Heart left ventricle (tissue), 16 donors: ENCODE results near the gene NKAIN4. TPM values are rescaled to one million over a fixed set of nuclear protein-coding genes. Genes with fewer than 3 reads are reported as not detected.

Experiments
- ATAC-seq, 4 donors: fragments of 200-7000 bp; cut with Tn5 transposase; one replicate each; pipeline ENCODE4 v1.9.1; 2020 to 2022; ENCODE audit warnings: moderate library complexity in 4 of 4, mild to moderate bottlenecking in 3 of 4, moderate number of reproducible peaks in 1 of 4
- DNase-seq, 5 donors: peaks; one replicate each; pipeline ENCODE4 v3.0.0-alpha.2; 2020
- H3K27ac ChIP-seq, 12 donors: fragments of 200-600 bp; sonication (generic) in 4 of 12; one replicate each; pipeline versions ENCODE4 v1.5.0 to v1.8.0; 2016 to 2022; ENCODE audit warnings: mild to moderate bottlenecking in 2 of 12
- H3K27me3 ChIP-seq, 9 donors: fragments of 200-600 bp; sonication (generic) in 2 of 9; one replicate each; pipeline versions ENCODE4 v1.5.1 to v1.8.0; 2016 to 2022; ENCODE audit warnings: mild to moderate bottlenecking in 3 of 9
- H3K36me3 ChIP-seq, 9 donors: fragments of 200-600 bp; sonication (generic) in 2 of 9; one replicate each; pipeline versions ENCODE4 v1.5.0 to v1.8.0; 2018 to 2022; ENCODE audit warnings: mild to moderate bottlenecking in 2 of 9
- H3K4me1 ChIP-seq, 12 donors: fragments of 200-600 bp; sonication (generic) in 4 of 12; one replicate each; pipeline versions ENCODE4 v1.5.0 to v1.8.0; 2016 to 2022; ENCODE audit warnings: mild to moderate bottlenecking in 3 of 12
- H3K4me3 ChIP-seq, 12 donors: fragments of 200-600 bp; sonication (generic) in 4 of 12; one replicate each; pipeline versions ENCODE4 v1.5.0 to v1.8.0; 2017 to 2022; ENCODE audit warnings: mild to moderate bottlenecking in 9 of 12, moderate library complexity in 4 of 12
- H3K9me3 ChIP-seq, 12 donors: fragments of 200-600 bp; sonication (generic) in 4 of 12; one replicate each; pipeline versions ENCODE4 v1.5.0 to v1.8.0; 2016 to 2022; ENCODE audit warnings: mild to moderate bottlenecking in 1 of 12
- CTCF ChIP-seq, 12 donors: fragments of 200-600 bp; sonication (generic) in 4 of 12; IDR thresholded peaks; one replicate each; pipeline versions ENCODE4 v1.5.0 to v1.8.0; 2018 to 2022; ENCODE audit warnings: antibody characterized with exemption in 12 of 12, mild to moderate bottlenecking in 5 of 12
- POLR2A ChIP-seq, 2 donors: fragments of 450-650 bp; IDR thresholded peaks; one replicate each; pipeline ENCODE4 v1.6.1; 2017; ENCODE audit warnings: antibody characterized with exemption in 2 of 2, mild to moderate bottlenecking in 2 of 2, moderate library complexity in 2 of 2
- WGBS, 4 donors: extraction: QIAGEN DNeasy Blood & Tissue Kit in 2 of 4; methylation state at CpG; one replicate each; pipeline versions ENCODE4 v1.1.5 to v1.1.7; 2013 to 2018; 5-methylcytosine and 5-hydroxymethylcytosine counted together
- intact Hi-C, 10 donors: fragments of 100-400 bp; cut with DNase I; formaldehyde crosslinking; loops; one replicate each; pipeline versions ENCODE4 v1.11.1 to v1.14.2; 2022
- polyA plus RNA-seq, 2 donors: library from polyadenylated mRNA; stranded (reverse); fragments of 200-250 nt; gene quantifications; one replicate each; pipeline ENCODE4 v1.2.3, GENCODE V29; 2013
- total RNA-seq, 9 donors: library from RNA; depleted of rRNA in 2 of 9; stranded (reverse); fragments of >200 nt in 2 of 9; fragmentation: NEBNext Ultra II Directional in 3 of 9; extraction: Animal tissue kit (Norgen Biotek cat#: 25700) in 3 of 9; gene quantifications; one replicate each; pipeline versions ENCODE4 v1.1.0 to v1.2.4, GENCODE V29; 2016 to 2023
- donor health status: ischemic (EF 13 %, LVEDD 7.1; RV severe dilation, severe dysfunction).
- donor health status: healthy with polysubstance abuse.
- donor health status: DM: no; HTN: yes; CAD: no.
- donor health status: DM: no; HTN: no; CAD: no.
- donor health status: ischemic (EF 25% LVEDD 6.9; RV normal size, moderate dysfunction).
- donor health status: ischemic (EF 25% LVEDD 5.7; RV mildly dilated, moderate dysfunction).
- donor health status: healthy.
- donor health status: DM: yes; HTN: yes; CAD: no.
- donor health status: ischemic (EF 35%, LVEDD 5.7; RV mildly dilated, moderate dysfunction).
- donor health status: nonischemic (EF 11% LVEDD 7.7; RV severe dilation, severe dysfunction).
- donor health status: DM: yes; HTN: yes; CAD: no.
- donor health status: PGD.
- donor health status: ischemic (EF 29% LVEDD 5.4; RV normal size, mild dysfunction).
- donor health status: nonischemic (EF 23%, LVEDD 6.1; RV moderate dilation, normal function).

Gene NKAIN4
- total and polyA plus RNA-seq, 11 donors = not detected

DNA sequence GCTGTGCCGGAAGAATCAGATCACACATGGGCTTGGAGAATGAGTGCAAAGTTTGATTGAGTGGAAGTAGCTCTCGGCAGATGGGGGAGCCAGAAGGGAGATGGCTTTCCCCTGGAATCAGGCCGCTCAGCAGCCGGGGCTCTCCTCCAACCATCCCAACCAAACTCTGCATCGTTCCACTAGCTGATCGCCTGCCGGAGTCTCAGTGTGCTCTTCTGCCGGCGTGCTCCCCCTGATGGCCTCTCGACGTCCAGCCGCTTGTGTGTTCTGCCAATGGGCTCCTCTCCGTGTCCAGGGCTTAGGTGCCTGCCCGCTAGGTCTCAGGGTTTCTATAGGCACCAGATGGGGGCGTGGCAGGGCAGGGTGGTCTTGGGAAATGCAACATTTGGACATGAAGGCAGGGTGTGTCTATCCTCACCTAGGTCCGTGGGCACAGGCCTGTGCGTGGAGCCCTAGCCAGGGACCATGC, 23.4 kb downstream of the NKAIN4 start:
- TF ChIP-seq POLR2A (IDR thresholded peaks at IDR 0.05) = no peak
- peak in 11 of 12 donors; percentile 18 to 68 (median 50) for TF ChIP-seq CTCF (IDR thresholded peaks at IDR 0.05)
- Histone ChIP-seq H3K4me1 (peaks cover 0 to 11% (median 0%) of the 10 kb centered on the region in 12 donors), H3K27ac (no peak overlapping the region), H3K9me3 (no peaks in the 10 kb centered on the region), H3K36me3 (no peaks in the 10 kb centered on the region), H3K27me3 (peaks cover 0 to 33% (median 8%) of the 10 kb centered on the region in 9 donors), H3K4me3 (no peak overlapping the region)
- WGBS, 4 donors = 2 to 13% (median 12%) methylated on average over 14 to 17 of the region's 17 CpGs
- ATAC-seq = peak in 3 of 4 donors; percentile 79 to 83 (median 80)
- intact Hi-C loops = loop anchor here in 3 of 10 donors (5.0 to 10.0 kb wide), 2 partner anchors 174 to 176 kb away; no protein-coding TSS in a partner anchor
- peak in 4 of 5 donors; percentile 50 to 70 (median 70) for DNase-seq

GRCh38 chr20:63228806-63229205, 25.5 kb downstream of the NKAIN4 start:
- H3K27me3 ChIP-seq = peaks cover 0 to 29% (median 4%) of the 10 kb centered on the region in 9 donors
- no peaks in the 10 kb centered on the region for H3K9me3 ChIP-seq
- no peak for DNase-seq
- intact Hi-C loops = no loop called here
- H3K27ac ChIP-seq = no peak overlapping the region
- H3K36me3 ChIP-seq = no peaks in the 10 kb centered on the region
- 55 to 71% (median 60%) methylated on average over 13 of the region's 13 CpGs for WGBS, 4 donors
- TF ChIP-seq POLR2A (IDR thresholded peaks at IDR 0.05) (no peak), CTCF (IDR thresholded peaks at IDR 0.05) (no peak)
- peaks cover 0 to 19% (median 5%) of the 10 kb centered on the region in 12 donors for H3K4me1 ChIP-seq
- no peak overlapping the region for H3K4me3 ChIP-seq
- ATAC-seq = no peak

- Histone ChIP-seq H3K4me1 (peaks cover 0 to 19% (median 5%) of the 10 kb centered on the region in 12 donors), H3K27ac (no peak overlapping the region), H3K27me3 (peaks cover 0 to 16% (median 2%) of the 10 kb centered on the region in 9 donors), H3K4me3 (no peak overlapping the region), H3K36me3 (no peaks in the 10 kb centered on the region), H3K9me3 (no peaks in the 10 kb centered on the region)
- DNase-seq = no peak
- ATAC-seq = no peak
- 89 to 97% (median 94%) methylated on average over 5 of the region's 5 CpGs for WGBS, 4 donors
- no peak for TF ChIP-seq CTCF (IDR thresholded peaks at IDR 0.05)
- TF ChIP-seq POLR2A (IDR thresholded peaks at IDR 0.05) = no peak
- intact Hi-C loops = no loop called here
These were observed 27.0 kb downstream of the NKAIN4 start for GRCh38 chr20:63227260-63227659.

GRCh38 chr20:63226042-63226943, 28.0 kb downstream of the NKAIN4 start:
- Histone ChIP-seq H3K36me3 (no peaks in the 10 kb centered on the region), H3K27ac (no peak overlapping the region), H3K9me3 (no peaks in the 10 kb centered on the region), H3K27me3 (peaks cover 0 to 9% (median 2%) of the 10 kb centered on the region in 9 donors), H3K4me1 (peaks cover 0 to 19% (median 5%) of the 10 kb centered on the region in 12 donors), H3K4me3 (no peak overlapping the region)
- peak in 1 of 5 donors; percentile 49 for DNase-seq
- TF ChIP-seq CTCF (IDR thresholded peaks at IDR 0.05) (no peak), POLR2A (IDR thresholded peaks at IDR 0.05) (no peak)
- intact Hi-C loops = no loop called here
- WGBS, 4 donors = 72 to 80% (median 78%) methylated on average over 7 to 19 of the region's 19 CpGs
- no peak for ATAC-seq
